Stimulated activated CD8-positive, alpha-beta memory T cell treated with anti-CD3 and anti-CD28 coated beads, Interleukin-7, amount 100 ng/mL, for 4 hours (primary cell): ENCODE results near the gene ZSCAN29.

Experiments
- DNase-seq, 2 donors: peaks; one replicate each; pipeline ENCODE4 v3.0.0-alpha.2; 2020; ENCODE audit warnings: low read depth in 2 of 2

The ZSCAN29 gene

DNA sequence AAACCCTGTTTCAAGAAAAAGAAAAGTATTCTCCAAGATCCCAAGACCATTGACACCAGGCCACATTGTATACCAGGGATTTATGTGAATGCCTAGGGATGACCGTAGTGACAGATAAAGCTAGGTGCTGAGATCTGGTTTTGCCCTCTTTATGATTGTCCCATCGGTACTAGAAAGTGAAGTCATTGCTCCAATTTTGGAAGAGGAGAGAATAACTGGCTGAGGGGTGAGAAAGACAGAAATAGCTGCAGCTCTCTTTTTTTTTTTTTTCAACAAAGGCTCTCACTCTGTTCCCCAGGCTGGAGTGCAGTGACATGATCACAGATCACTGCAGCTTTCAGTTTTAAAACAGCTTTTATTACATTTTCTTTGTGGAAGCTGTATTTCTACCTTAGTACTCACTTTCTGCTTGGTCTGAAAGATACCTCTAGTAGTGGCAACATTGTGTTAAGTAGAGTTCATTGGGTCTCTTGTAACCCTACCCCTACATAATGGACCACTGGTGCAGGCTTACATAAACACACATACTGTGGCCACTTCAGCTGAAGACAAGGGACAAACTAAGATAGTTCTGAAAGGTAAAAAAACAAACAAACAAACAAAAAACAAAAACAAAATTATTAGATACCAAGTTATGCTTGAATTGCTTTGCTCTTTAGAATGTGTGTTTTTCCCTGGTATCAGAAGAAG, 18.0 kb downstream of the ZSCAN29 start:
- no peak for DNase-seq

GRCh38 chr15:43347114-43347513, 23.7 kb downstream of the ZSCAN29 start:
- no peak for DNase-seq

- no peak for DNase-seq
Observed at GRCh38 chr15:43346305-43346704, 24.5 kb downstream of the ZSCAN29 start.

GRCh38 chr15:43330780-43331087, 40.1 kb downstream of the ZSCAN29 start:
- no peak for DNase-seq

- DNase-seq, result peak; percentile 83 to 84
Observed at GRCh38 chr15:43329960-43330779, 40.7 kb downstream of the ZSCAN29 start, which contains the start of gene LCMT2. LCMT2 (minus strand) TSS chr15:43330573; CDS start chr15:43330489, 84 bp downstream.

GRCh38 chr15:43329217-43329959, 41.5 kb downstream of the ZSCAN29 start:
- DNase-seq, result no peak

- no peak for DNase-seq
Observed at GRCh38 chr15:43325039-43325684, 45.7 kb downstream of the ZSCAN29 start.

- DNase-seq, result no peak
Observed at GRCh38 chr15:43318990-43319771, 51.7 kb downstream of the ZSCAN29 start.

GRCh38 chr15:43317566-43318184, 53.2 kb downstream of the ZSCAN29 start:
- no peak for DNase-seq

DNA sequence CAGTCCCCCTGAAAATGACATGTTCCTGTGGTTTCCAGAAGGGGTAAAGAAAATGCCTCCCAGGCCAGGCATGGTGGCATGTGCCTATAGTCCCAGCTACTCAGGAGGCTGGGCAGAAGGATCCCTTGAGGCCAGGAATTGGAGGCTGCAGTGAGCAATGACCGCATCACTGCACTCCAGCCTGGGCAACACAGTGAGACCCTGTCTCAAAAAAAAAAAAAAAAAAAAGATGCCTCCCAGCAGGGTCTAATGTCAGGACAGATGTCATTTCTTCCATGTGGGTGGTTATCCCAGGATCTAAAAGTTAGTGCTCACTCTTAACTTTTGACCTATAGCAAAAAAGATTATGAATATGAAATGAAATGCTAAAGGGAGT, 53.9 kb downstream of the ZSCAN29 start:
- DNase-seq, result no peak

DNA sequence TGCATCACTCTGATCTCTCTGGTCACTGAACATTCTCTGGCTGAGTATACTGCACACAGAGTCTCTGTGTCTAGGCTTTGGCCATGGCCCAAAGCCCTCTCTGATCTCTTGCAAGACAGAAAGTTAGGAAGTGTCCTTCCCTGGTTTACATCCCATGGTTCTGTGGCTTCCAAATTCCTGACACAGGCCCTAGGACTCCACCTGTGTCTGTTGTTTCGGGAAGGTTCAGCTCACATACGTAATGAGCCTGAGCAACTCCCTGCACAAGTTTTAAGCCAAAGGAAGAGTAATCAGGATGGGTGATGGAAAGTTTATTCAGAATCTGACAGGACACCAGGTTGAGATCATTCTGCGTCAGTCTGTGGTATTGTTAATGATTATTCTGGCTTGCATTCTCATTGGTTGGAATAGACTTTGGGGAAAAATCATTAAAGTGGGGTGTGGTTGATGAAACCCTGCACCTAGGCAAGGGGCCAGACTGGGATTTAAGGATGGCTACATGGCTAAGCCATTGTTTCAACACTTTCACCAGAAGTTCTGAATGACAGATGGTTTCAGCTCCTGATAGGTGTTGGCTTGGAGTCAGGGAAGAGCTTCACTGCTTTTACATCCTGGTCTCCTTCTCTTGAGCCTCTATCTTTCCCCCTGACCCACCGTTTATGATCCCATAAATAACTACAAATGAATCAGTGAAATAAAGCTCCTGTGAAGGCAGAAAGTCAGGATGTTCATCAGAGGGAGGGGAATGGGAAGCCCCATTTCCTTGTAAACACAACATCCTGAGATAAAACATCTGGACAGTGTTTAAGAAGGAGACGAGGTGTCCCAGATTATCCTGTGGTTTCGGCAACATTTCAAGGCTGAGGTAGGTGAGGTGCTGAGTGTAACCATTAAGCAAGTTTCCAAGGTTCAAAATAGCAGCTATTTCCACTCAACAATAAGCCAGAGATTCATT, 54.5 kb downstream of the ZSCAN29 start:
- no peak for DNase-seq

DNA sequence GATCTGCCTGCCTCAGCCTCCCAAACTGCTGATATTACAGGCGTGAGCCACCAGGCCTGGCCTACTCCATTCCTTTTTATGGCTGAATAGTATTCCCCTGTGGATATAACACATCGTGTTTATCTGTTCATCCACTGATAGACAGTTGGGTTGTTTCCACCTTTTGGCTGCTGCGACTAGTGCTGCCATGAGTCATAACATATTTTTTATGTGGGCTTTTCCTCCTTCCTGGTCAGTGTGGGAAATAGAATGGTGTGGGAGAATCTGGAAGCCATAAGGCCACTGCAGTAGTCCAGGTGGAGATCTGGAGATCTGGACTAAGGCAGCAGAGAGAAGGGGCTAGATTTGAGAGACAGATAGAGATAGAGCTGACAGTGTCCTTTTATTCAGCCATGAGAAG, 56.7 kb downstream of the ZSCAN29 start:
- DNase-seq, result no peak

DNA sequence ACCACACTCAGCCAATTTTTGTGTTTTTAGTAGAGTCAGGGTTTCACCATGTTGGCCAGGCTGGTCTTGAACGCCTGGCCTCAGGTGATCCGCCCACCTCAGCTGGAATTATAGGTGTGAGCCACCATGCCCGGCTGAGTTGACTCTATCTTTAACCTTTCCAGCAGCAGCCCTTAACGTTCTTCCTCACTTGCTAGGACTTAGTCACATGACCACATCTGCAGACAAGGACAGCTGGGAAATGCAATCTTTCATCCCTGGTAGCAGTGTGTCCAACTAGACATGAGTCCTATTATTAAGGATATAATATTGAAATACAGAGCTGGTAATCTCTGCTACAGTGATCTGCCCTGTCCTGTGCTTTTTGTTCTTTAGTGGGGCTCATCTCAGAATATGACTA, 58.5 kb downstream of the ZSCAN29 start:
- no peak for DNase-seq
